RWPE1 (cell line): ENCODE results near the gene SRXN1.

Experiments used
- CTCF ChIA-PET: fragments of 350-600 bp; sonication (Branson Sonifier 250); formaldehyde crosslinking; extraction: SDS; loops from one replicate; lab custom pipeline; 2021; lab: Yijun Ruan, JAX
- POLR2A ChIA-PET: fragments of 400-600 bp; formaldehyde crosslinking; extraction: SDS; loops from one replicate; lab custom pipeline; 2020; ENCODE audit warnings: antibody characterized with exemption; ENCODE audit not compliant: low non-redundant PET; lab: Yijun Ruan, JAX
- DNase-seq: peaks from one replicate; pipeline ENCODE4 v3.0.0; 2012; ENCODE audit warnings: low spot score
- H3K27ac ChIP-seq: fragments of 450-650 bp; 2 replicates; pipeline ENCODE4 v1.5.1; 2017
- CTCF ChIP-seq: fragments of 450-650 bp; conservative IDR thresholded peaks from 2 replicates; pipeline ENCODE4 v1.5.1; 2017; ENCODE audit warnings: low read depth, mild to moderate bottlenecking

Gene SRXN1

GRCh38 chr20:666877-667276 lies 13.9 kb upstream of the SRXN1 start:
- H3K27ac ChIP-seq: no peak overlapping the region
- ChIA-PET POLR2A (no interaction called here), CTCF (interaction anchor here (0.5 to 1.3 kb wide), 12 partner anchors 9 to 104 kb away, joined by 3 to 5 read pairs (median 4); partner anchors contain the start of genes SCRT2 and SRXN1)
- TF ChIP-seq CTCF: no peak
- DNase-seq: no peak

GRCh38 chr20:665276-665675 lies 12.3 kb upstream of the SRXN1 start:
- no peak for DNase-seq
- no peak overlapping the region for H3K27ac ChIP-seq
- CTCF ChIA-PET: interaction anchor here (0.7 to 0.8 kb wide), 2 partner anchors 14 to 235 kb away, joined by 3 to 6 read pairs; no protein-coding TSS in a partner anchor
- POLR2A ChIA-PET: no interaction called here
- TF ChIP-seq CTCF: no peak

GRCh38 chr20:664576-664975 lies 11.6 kb upstream of the SRXN1 start:
- DNase-seq: no peak
- ChIA-PET CTCF (interaction anchor here (0.6 to 0.9 kb wide), 3 partner anchors 104 to 237 kb away, joined by 3 to 6 read pairs (median 3); partner anchors contain the start of gene SLC52A3), POLR2A (no interaction called here)
- no peak for TF ChIP-seq CTCF
- H3K27ac ChIP-seq: no peak overlapping the region

- ChIA-PET POLR2A (no interaction called here), CTCF (interaction anchor here (0.6 to 0.9 kb wide), 2 partner anchors 104 to 237 kb away, joined by 3 read pairs; partner anchors contain the start of gene SLC52A3)
- no peak overlapping the region for H3K27ac ChIP-seq
- no peak for TF ChIP-seq CTCF
- DNase-seq: no peak
Observed at GRCh38 chr20:664151-664550, 11.2 kb upstream of the SRXN1 start.

GRCh38 chr20:663315-664090 lies 10.5 kb upstream of the SRXN1 start:
- POLR2A ChIA-PET: no interaction called here
- no peak for DNase-seq
- no peak overlapping the region for H3K27ac ChIP-seq
- no peak for TF ChIP-seq CTCF
- CTCF ChIA-PET: no interaction called here

- DNase-seq: no peak
- ChIA-PET CTCF (interaction anchor here (1.0 to 1.9 kb wide), 2 partner anchors 17 to 76 kb away, joined by 7 to 9 read pairs; no protein-coding TSS in a partner anchor), POLR2A (no interaction called here)
- peak overlapping the region; percentile 6; the same call in 1 of the 2 replicates for H3K27ac ChIP-seq
- no peak for TF ChIP-seq CTCF
Observed at GRCh38 chr20:662277-663192, 9.5 kb upstream of the SRXN1 start.
